Thyroid gland (tissue), 4 donors: ENCODE results near the gene PCSK2.

ENCODE experiments used
- POLR2A ChIP-seq, 2 donors: fragments of 450-650 bp; IDR thresholded peaks; one replicate each; pipeline ENCODE4 v1.6.1; 2017; ENCODE audit warnings: antibody characterized with exemption in 2 of 2, mild to moderate bottlenecking in 2 of 2, moderate library complexity in 1 of 2
- TF ChIP-seq, protein P1 (sequence below), 6 experiments: fragments of 200-600 bp in 3 of 6; fragments of 450-650 bp in 3 of 6; sonication (generic) in 3 of 6; IDR thresholded peaks; one replicate each; pipeline ENCODE4 v1.5.1; 2016 to 2019; ENCODE audit warnings: antibody characterized with exemption in 6 of 6, mild to moderate bottlenecking in 2 of 6, inconsistent platforms in 1 of 6, moderate library complexity in 1 of 6

DNA sequence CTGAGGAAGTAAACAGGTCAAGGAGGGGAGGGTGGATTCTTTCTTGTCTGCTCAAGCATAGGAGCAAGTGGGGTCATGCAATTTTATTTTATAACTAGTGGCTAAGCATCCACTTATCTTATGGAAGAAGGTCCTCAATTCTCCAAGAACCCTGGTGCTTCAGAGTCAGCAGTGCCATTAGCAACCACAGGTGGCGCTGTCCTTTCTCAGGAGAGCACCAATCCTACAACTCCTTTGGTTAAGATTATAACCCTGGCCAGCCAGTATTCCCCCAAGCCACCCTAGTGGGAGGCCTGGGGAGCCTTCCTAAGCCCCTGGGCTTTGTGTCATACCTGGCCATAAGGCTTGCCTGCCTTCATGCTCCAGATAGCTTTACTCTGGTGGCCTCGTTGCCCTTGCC lies 60.7 kb downstream of the PCSK2 start:
- TF ChIP-seq, protein P1, sequence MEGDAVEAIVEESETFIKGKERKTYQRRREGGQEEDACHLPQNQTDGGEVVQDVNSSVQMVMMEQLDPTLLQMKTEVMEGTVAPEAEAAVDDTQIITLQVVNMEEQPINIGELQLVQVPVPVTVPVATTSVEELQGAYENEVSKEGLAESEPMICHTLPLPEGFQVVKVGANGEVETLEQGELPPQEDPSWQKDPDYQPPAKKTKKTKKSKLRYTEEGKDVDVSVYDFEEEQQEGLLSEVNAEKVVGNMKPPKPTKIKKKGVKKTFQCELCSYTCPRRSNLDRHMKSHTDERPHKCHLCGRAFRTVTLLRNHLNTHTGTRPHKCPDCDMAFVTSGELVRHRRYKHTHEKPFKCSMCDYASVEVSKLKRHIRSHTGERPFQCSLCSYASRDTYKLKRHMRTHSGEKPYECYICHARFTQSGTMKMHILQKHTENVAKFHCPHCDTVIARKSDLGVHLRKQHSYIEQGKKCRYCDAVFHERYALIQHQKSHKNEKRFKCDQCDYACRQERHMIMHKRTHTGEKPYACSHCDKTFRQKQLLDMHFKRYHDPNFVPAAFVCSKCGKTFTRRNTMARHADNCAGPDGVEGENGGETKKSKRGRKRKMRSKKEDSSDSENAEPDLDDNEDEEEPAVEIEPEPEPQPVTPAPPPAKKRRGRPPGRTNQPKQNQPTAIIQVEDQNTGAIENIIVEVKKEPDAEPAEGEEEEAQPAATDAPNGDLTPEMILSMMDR (IDR thresholded peaks at IDR 0.05), result no peak
- TF ChIP-seq POLR2A (IDR thresholded peaks at IDR 0.05), result no peak
